OCI-LY3 (cell line): ENCODE measurements around the gene TULP4.

ENCODE experiments used
- CTCF ChIP-seq: fragments of 200-600, 300-600 bp; sonication (generic); IDR thresholded peaks from 2 replicates; pipeline ENCODE4 v1.5.1; 2014; ENCODE audit warnings: antibody characterized with exemption, low read length, low read depth
- EZH2phosphoT487 ChIP-seq: fragments of 200-600 bp; shearing (Covaris generic); IDR thresholded peaks from 2 replicates; pipeline ENCODE4 v1.6.1; 2018; ENCODE audit warnings: antibody characterized with exemption, mixed run types, low read depth

DNA sequence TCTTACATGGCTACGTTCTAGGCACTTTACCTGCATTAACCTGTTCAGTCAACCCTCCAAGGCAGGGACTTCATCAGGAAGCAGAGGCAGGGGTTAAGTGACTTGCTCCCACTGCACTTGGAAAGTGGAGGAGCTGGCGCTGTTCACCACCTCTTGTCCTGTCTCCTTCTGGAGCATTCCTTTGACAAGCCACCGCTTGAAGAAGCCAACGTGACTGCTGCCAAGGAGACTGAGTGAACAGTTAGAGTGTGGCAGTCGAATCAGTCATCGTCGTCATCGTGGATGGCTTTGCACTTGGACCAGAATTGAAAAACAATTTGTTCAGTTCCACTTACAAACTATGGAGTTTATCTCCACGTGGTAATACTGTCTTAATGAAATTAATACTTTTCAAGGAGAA is 60.9 kb downstream of the TULP4 start:
- no peak for TF ChIP-seq CTCF
- TF ChIP-seq EZH2phosphoT487: no peak
